ENCODE data around the gene MATN3. TPM values are rescaled to one million over a fixed set of nuclear protein-coding genes. Genes with fewer than 3 reads are reported as not detected.
A peak's percentile ranks its signal among the peaks of the same experiment; 100 is the strongest.

The MATN3 gene
- total and polyA plus RNA-seq, 4 donors, result 0.05 to 0.10 (median 0.08) TPM; not detected in 1

GRCh38 chr2:20049637-20050036 lies 37.2 kb upstream of the MATN3 start:
- no peaks in the 10 kb centered on the region for H3K27me3 ChIP-seq (ENCODE audit: control insufficient read depth in 4 of 4, insufficient read depth in 4 of 4, low read length in 3 of 4)
- H3K4me1 ChIP-seq (ENCODE audit: control insufficient read depth in 4 of 4, insufficient read depth in 4 of 4, low read length in 3 of 4), result peaks cover 3 to 27% (median 21%) of the 10 kb centered on the region in 4 donors
- peaks cover 0 to 3% (median 0%) of the 10 kb centered on the region in 4 donors for H3K36me3 ChIP-seq (ENCODE audit: control insufficient read depth in 4 of 4, insufficient read depth in 3 of 4, low read depth in 1 of 4, low read length in 3 of 4)
- H3K27ac ChIP-seq (ENCODE audit: low read depth in 1 of 2, low read length in 2 of 2), result peak overlapping the region; percentile 99
- peak overlapping the region; percentile 78 to 97 (median 92) for H3K4me3 ChIP-seq (ENCODE audit: low read depth in 1 of 3, low read length in 3 of 3)
- H3K9me3 ChIP-seq (ENCODE audit: control insufficient read depth in 4 of 4, low read length in 3 of 4), result no peaks in the 10 kb centered on the region
- H3K9ac ChIP-seq (ENCODE audit: low read depth in 1 of 2, low read length in 2 of 2), result peak overlapping the region; percentile 97 to 99
- TF ChIP-seq YY1 (IDR thresholded peaks at IDR 0.05) (no peak), HNF4A (conservative IDR thresholded peaks at IDR 0.05) (no peak), MAX (IDR thresholded peaks at IDR 0.05) (no peak), CTCF (IDR thresholded peaks at IDR 0.05; ENCODE audit: low read depth, low read length, missing input control) (no peak), REST (IDR thresholded peaks at IDR 0.05) (no peak), ATF3 (IDR thresholded peaks at IDR 0.05) (no peak), SP1 (IDR thresholded peaks at IDR 0.05) (no peak), TAF1 (conservative IDR thresholded peaks at IDR 0.05) (no peak), RXRA (IDR thresholded peaks at IDR 0.05) (no peak), FOXA2 (IDR thresholded peaks at IDR 0.05) (no peak), EGR1 (IDR thresholded peaks at IDR 0.05; ENCODE audit: low read depth in 2 of 2) (no peak), RAD21 (IDR thresholded peaks at IDR 0.05) (no peak), HNF4G (IDR thresholded peaks at IDR 0.05) (no peak), JUND (IDR thresholded peaks at IDR 0.05) (no peak), ZBTB33 (IDR thresholded peaks at IDR 0.05) (no peak), NR2F2 (IDR thresholded peaks at IDR 0.05) (no peak), FOXA1 (IDR thresholded peaks at IDR 0.05) (no peak), GABPA (IDR thresholded peaks at IDR 0.05 in 1 of 2, conservative IDR thresholded peaks at IDR 0.05 in 1 of 2) (no peak)
- 17% methylated on average over 4 of the region's 4 CpGs for WGBS
- DNase-seq (ENCODE audit: low spot score), result no peak

Measured in liver (tissue), 9 donors.